ENCODE measurements around the gene ZC3H4.

Gene ZC3H4

GRCh38 chr19:47020992-47021496, 92.5 kb downstream of the ZC3H4 start:
- TF ChIP-seq ZFP3 (CRISPR knock-in tag; IDR thresholded peaks at IDR 0.05) (no peak), ZFP30 (CRISPR knock-in tag; IDR thresholded peaks at IDR 0.05) (no peak), RARB (CRISPR knock-in tag; IDR thresholded peaks at IDR 0.05) (no peak), SNAI2 (CRISPR knock-in tag; IDR thresholded peaks at IDR 0.05) (no peak), ESRRG (CRISPR knock-in tag; IDR thresholded peaks at IDR 0.05) (no peak), TSHZ2 (CRISPR knock-in tag; IDR thresholded peaks at IDR 0.05) (no peak), CSDC2 (CRISPR knock-in tag; IDR thresholded peaks at IDR 0.05) (no peak), ISL1 (CRISPR knock-in tag; IDR thresholded peaks at IDR 0.05) (no peak), ARNTL (CRISPR knock-in tag; IDR thresholded peaks at IDR 0.05; ENCODE audit: borderline replicate concordance, low read depth) (no peak), OSR1 (CRISPR knock-in tag; IDR thresholded peaks at IDR 0.05) (no peak), ZC3H10 (CRISPR knock-in tag; IDR thresholded peaks at IDR 0.05) (no peak), TCF4 (CRISPR knock-in tag; IDR thresholded peaks at IDR 0.05; ENCODE audit: borderline replicate concordance) (no peak), PPARA (CRISPR knock-in tag; IDR thresholded peaks at IDR 0.05; ENCODE audit: borderline replicate concordance) (no peak), TOX (CRISPR knock-in tag; IDR thresholded peaks at IDR 0.05; ENCODE audit: borderline replicate concordance) (no peak), CSRNP3 (CRISPR knock-in tag; IDR thresholded peaks at IDR 0.05) (no peak), ZNF70 (CRISPR knock-in tag; IDR thresholded peaks at IDR 0.05) (no peak), CREB5 (CRISPR knock-in tag; IDR thresholded peaks at IDR 0.05; ENCODE audit: low read depth) (no peak), POU6F1 (CRISPR knock-in tag; IDR thresholded peaks at IDR 0.05; ENCODE audit: borderline replicate concordance, low read depth) (no peak), GLIS3 (CRISPR knock-in tag; IDR thresholded peaks at IDR 0.05) (no peak), BACH2 (CRISPR knock-in tag; IDR thresholded peaks at IDR 0.05; ENCODE audit: borderline replicate concordance) (no peak)
- peak; percentile 9 for ATAC-seq

- TF ChIP-seq ZNF70 (CRISPR knock-in tag; IDR thresholded peaks at IDR 0.05) (no peak), ZFP30 (CRISPR knock-in tag; IDR thresholded peaks at IDR 0.05) (no peak), TSHZ2 (CRISPR knock-in tag; IDR thresholded peaks at IDR 0.05) (no peak), OSR1 (CRISPR knock-in tag; IDR thresholded peaks at IDR 0.05) (no peak), BACH2 (CRISPR knock-in tag; IDR thresholded peaks at IDR 0.05; ENCODE audit: borderline replicate concordance) (no peak), RARB (CRISPR knock-in tag; IDR thresholded peaks at IDR 0.05) (no peak), CREB5 (CRISPR knock-in tag; IDR thresholded peaks at IDR 0.05; ENCODE audit: low read depth) (no peak), CSDC2 (CRISPR knock-in tag; IDR thresholded peaks at IDR 0.05) (no peak)
- no peak for ATAC-seq
These were observed 93.3 kb downstream of the ZC3H4 start for GRCh38 chr19:47020132-47020805.
